Vagina (tissue), 2 donors: Measurements from ENCODE around the gene S100G.

ENCODE experiments used
- POLR2A ChIP-seq, 2 donors: fragments of 450-650 bp; IDR thresholded peaks; one replicate each; pipeline ENCODE4 v1.6.1; 2017; ENCODE audit warnings: antibody characterized with exemption in 2 of 2, mild to moderate bottlenecking in 2 of 2, moderate library complexity in 2 of 2
- POLR2AphosphoS5 ChIP-seq, 2 donors: sonication (generic); formaldehyde crosslinking; IDR thresholded peaks; one replicate each; pipeline ENCODE4 v1.9.0; 2017; ENCODE audit warnings: antibody characterized with exemption in 2 of 2, mild to moderate bottlenecking in 2 of 2, low read depth in 1 of 2; ENCODE audit not compliant: insufficient read depth in 1 of 2
- TF ChIP-seq, protein P1 (sequence below), 3 experiments: fragments of 450-650 bp in 2 of 3; fragments of 200-600 bp in 1 of 3; sonication (generic) in 1 of 3; IDR thresholded peaks; one replicate each; pipeline ENCODE4 v1.5.1; 2017 to 2019; ENCODE audit warnings: antibody characterized with exemption in 3 of 3, mild to moderate bottlenecking in 2 of 3, moderate library complexity in 2 of 3

- TF ChIP-seq, protein P1, sequence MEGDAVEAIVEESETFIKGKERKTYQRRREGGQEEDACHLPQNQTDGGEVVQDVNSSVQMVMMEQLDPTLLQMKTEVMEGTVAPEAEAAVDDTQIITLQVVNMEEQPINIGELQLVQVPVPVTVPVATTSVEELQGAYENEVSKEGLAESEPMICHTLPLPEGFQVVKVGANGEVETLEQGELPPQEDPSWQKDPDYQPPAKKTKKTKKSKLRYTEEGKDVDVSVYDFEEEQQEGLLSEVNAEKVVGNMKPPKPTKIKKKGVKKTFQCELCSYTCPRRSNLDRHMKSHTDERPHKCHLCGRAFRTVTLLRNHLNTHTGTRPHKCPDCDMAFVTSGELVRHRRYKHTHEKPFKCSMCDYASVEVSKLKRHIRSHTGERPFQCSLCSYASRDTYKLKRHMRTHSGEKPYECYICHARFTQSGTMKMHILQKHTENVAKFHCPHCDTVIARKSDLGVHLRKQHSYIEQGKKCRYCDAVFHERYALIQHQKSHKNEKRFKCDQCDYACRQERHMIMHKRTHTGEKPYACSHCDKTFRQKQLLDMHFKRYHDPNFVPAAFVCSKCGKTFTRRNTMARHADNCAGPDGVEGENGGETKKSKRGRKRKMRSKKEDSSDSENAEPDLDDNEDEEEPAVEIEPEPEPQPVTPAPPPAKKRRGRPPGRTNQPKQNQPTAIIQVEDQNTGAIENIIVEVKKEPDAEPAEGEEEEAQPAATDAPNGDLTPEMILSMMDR (IDR thresholded peaks at IDR 0.05), result no peak
- TF ChIP-seq POLR2A (IDR thresholded peaks at IDR 0.05) (no peak), POLR2AphosphoS5 (IDR thresholded peaks at IDR 0.05; ENCODE audit: insufficient read depth in 1 of 2, low read depth in 1 of 2) (no peak)
Measured at GRCh38 chrX:16683007-16683664, 33.2 kb downstream of the S100G start.
